Astrocyte (in vitro differentiated cells and primary cell): ENCODE measurements around the gene POLN.

Experiments used
- EZH2 ChIP-seq: IDR thresholded peaks from 2 replicates; pipeline ENCODE4 v1.6.1; 2012; ENCODE audit warnings: mild to moderate bottlenecking, low read length, inconsistent platforms; ENCODE audit not compliant: insufficient read depth
- TF ChIP-seq, protein P1 (sequence below): IDR thresholded peaks from 2 replicates; pipeline ENCODE4 v1.5.1; 2011; ENCODE audit warnings: low read depth, mild to moderate bottlenecking, inconsistent platforms, low read length, moderate library complexity; ENCODE audit not compliant: insufficient read depth

DNA sequence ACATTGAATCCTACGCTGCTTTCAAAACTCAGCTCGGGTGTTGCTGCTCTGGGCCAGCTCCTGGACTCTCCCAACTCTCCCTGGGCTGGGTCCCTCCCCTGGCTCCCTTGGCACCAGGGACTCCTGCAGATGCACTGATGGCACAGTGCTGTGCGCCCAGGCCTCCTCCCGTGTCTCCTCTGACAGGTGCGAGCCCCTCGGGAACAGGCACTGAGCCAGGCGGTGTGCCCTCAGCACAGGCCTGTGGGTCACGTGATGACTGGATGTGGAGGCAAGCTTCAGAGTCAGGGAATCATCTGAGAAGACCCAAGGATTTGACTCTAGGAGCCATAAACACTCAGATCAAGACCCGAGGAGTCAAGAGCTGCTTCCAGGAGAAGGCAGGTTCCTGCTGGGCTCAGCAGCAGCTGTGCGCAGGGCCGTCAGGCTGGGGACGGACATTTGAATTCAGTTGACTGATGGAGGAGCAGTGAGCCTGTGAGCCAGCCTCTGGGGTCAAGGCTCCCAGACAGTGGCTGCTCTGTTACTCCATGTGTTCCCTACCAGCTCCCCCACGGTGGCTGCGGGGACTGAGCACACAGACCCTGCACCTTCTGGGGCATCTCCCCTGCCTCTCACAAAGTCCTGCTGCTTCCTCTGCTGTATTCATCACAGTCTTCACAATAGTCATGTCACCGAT is 149.8 kb downstream of the POLN start:
- TF ChIP-seq, protein P1, sequence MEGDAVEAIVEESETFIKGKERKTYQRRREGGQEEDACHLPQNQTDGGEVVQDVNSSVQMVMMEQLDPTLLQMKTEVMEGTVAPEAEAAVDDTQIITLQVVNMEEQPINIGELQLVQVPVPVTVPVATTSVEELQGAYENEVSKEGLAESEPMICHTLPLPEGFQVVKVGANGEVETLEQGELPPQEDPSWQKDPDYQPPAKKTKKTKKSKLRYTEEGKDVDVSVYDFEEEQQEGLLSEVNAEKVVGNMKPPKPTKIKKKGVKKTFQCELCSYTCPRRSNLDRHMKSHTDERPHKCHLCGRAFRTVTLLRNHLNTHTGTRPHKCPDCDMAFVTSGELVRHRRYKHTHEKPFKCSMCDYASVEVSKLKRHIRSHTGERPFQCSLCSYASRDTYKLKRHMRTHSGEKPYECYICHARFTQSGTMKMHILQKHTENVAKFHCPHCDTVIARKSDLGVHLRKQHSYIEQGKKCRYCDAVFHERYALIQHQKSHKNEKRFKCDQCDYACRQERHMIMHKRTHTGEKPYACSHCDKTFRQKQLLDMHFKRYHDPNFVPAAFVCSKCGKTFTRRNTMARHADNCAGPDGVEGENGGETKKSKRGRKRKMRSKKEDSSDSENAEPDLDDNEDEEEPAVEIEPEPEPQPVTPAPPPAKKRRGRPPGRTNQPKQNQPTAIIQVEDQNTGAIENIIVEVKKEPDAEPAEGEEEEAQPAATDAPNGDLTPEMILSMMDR, result no peak
- no peak for TF ChIP-seq EZH2
